HL-60/S4 treated with phorbol 12-myristate 13-acetate at 8.2 ng/mL for 4 days and 3 days (cell line): ENCODE data around the gene ATXN7L1.
"Not testable (repeated sequence)": the region's sequence is repeated elsewhere in the genome, so short reads cannot be mapped to it uniquely, and the experiment has no call there.

Experiments used
- in situ Hi-C: fragments of 300-500 bp; cut with MboI; formaldehyde crosslinking; loops from 2 replicates; pipeline ENCODE4 v1.15.0; 2022; ENCODE audit warnings: low sequenced_read_pairs

The ATXN7L1 gene

GRCh38 chr7:105861224-105861623 lies 15.2 kb downstream of the ATXN7L1 start:
- in situ Hi-C loops = no loop called here

DNA sequence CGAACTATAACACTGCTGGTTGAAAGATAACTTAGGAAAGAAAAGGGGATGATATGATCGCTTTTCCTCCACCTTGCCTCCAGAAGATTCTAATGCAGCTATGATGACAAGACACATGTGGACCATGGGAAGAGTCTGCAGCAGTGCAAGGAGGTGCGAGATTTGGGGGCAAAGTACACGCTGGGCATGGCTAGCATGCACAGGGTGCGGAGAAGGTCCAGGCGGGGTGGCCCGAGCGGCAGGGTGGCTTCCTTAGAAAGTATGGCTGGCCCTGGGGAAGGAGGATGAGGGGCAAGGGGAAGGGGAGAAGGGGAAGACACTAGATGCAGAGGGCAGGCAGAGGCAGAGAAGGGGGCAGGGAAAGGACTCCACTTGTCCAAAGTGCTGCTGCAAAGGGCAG lies 15.6 kb downstream of the ATXN7L1 start:
- in situ Hi-C loops = no loop called here

- in situ Hi-C loops = no loop called here
Observed at GRCh38 chr7:105857009-105857952, 19.1 kb downstream of the ATXN7L1 start.

DNA sequence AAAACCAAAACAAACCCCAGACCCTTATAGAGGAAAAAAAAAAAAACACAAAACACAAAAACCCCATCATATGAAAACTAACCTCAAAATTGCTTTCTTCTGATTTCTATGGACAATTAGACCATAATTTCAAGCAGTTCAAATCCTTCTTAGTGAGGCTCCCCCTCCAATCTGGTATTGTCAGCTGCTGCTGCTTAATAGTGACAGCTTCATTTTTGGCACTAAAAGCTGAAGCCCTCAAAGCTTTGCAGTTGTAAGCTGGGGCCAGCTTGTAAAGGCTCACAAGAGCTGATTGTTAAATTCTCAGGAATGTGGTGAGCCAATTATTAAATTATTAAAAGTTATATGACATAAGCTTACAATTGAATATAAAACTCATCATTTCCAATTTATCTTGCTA lies 21.9 kb downstream of the ATXN7L1 start:
- in situ Hi-C loops = no loop called here

- in situ Hi-C loops = no loop called here
Observed at GRCh38 chr7:105853931-105854419, 22.4 kb downstream of the ATXN7L1 start.

DNA sequence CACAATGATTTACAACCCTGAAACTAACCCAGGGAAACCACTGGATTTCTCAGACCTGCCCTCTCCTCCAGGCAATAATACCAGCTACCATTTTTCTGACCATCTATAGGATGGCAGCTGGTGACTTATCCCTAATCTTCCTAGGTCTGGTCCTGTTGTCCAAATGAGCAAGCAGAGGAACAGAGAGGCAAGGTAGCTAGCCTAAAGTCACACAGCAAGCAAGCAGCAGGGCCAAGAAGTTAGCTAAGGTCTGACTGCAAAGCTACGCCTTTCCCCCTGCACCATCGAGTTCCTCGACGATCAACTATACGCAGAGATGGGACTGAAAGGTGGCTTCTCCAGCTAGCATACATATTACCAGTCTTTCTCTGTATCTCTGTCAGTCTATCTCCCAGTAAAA lies 25.3 kb downstream of the ATXN7L1 start:
- in situ Hi-C loops = no loop called here

DNA sequence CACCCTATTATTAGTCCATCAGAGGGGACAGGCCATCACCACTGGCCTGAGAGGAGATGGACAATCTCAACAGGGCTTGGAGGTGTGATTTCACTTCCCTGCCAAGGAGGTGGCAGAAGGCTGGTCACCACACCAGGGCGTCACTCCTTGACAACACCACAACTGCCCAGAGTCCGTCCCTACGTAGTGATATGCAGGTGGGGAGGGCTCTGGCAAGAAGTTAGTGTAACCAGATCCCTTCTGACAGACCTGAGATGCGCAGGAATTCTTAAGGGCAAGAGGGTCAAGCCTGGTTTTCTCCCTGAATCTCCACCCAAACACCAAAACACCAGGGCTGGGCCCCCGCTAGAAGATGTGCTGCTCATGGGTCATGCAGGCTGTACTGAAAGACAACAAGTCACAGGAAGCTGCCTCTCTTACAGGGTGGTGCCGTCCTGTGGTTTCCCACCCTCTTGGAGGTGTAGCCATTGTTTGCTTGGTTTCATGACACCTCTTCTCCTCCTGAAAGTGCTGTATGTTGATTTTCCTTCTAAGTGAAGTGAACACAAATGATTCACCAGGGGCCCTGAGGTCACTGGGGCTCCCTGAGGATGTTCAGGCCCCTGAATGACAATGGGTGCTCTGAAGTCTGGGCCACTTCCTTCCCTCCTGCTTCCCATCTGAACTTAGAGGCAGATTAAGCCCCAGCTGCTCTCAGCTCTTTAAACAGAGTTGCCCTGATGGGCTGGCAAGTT lies 27.1 kb downstream of the ATXN7L1 start:
- in situ Hi-C loops = no loop called here

- in situ Hi-C loops = no loop called here
Observed at GRCh38 chr7:105846404-105846803, 30.0 kb downstream of the ATXN7L1 start.

- in situ Hi-C loops = not testable (repeated sequence)
Observed at GRCh38 chr7:105844681-105845080, 31.7 kb downstream of the ATXN7L1 start.

DNA sequence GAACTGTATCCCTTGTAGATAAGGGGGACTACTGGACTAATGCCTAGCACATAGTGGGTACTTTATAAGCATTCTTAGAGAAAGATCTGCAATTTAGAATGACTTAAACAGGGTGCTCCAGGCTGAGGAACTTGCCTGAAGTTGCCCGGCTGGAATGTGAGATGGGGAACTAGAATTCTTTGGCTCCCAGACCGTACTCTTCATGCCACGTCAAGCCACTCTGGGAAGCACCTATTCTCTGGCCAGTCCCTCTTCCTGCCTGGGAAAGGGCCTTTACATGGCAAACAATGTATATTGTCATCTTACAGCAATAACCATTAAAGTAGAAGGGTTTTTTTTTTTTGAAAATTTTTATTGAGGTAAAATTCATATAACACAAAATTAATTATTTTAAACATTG lies 34.5 kb downstream of the ATXN7L1 start:
- in situ Hi-C loops = no loop called here

- in situ Hi-C loops = no loop called here
Observed at GRCh38 chr7:105840981-105841749, 35.2 kb downstream of the ATXN7L1 start.

- in situ Hi-C loops = no loop called here
Observed at GRCh38 chr7:105839266-105839665, 37.1 kb downstream of the ATXN7L1 start.

- in situ Hi-C loops = no loop called here
Observed at GRCh38 chr7:105838627-105839231, 37.7 kb downstream of the ATXN7L1 start.

GRCh38 chr7:105837765-105838626 lies 38.4 kb downstream of the ATXN7L1 start:
- in situ Hi-C loops = no loop called here

DNA sequence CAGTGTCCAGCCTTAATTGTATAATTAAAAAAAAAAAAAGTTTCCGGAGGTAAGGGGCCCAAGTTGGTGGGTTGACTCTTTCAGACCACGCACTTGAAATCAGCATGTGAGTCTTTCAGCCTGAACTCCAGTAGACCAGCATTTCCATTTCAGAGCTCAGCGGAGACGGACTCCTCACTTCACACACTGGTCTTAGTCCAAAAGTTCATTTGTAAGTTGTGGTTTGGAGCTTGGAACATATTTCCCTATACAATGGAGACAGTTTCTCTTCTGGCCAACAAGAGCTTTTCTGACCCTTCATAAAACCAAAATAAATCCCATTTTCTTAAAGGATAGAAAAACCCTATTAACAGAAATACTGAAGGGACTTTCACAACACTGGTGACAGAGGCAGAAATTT lies 41.0 kb downstream of the ATXN7L1 start:
- in situ Hi-C loops = no loop called here

GRCh38 chr7:105831824-105832535 lies 44.4 kb downstream of the ATXN7L1 start:
- in situ Hi-C loops = no loop called here

DNA sequence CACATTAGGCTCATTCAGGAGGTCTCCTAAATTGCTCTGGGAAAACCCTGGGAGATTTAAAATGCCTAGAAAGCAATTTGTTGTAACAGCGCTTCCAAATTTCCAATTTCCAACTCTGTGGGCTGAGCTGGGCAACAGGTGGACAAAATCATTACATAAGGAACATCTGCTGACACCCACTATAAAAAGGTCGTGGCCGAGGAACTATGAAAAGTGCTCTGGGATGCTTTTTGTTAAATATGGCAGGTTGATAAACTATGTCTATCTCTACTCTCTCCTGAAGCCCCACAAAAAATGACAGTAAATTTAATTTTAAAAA lies 45.1 kb downstream of the ATXN7L1 start:
- in situ Hi-C loops = no loop called here

DNA sequence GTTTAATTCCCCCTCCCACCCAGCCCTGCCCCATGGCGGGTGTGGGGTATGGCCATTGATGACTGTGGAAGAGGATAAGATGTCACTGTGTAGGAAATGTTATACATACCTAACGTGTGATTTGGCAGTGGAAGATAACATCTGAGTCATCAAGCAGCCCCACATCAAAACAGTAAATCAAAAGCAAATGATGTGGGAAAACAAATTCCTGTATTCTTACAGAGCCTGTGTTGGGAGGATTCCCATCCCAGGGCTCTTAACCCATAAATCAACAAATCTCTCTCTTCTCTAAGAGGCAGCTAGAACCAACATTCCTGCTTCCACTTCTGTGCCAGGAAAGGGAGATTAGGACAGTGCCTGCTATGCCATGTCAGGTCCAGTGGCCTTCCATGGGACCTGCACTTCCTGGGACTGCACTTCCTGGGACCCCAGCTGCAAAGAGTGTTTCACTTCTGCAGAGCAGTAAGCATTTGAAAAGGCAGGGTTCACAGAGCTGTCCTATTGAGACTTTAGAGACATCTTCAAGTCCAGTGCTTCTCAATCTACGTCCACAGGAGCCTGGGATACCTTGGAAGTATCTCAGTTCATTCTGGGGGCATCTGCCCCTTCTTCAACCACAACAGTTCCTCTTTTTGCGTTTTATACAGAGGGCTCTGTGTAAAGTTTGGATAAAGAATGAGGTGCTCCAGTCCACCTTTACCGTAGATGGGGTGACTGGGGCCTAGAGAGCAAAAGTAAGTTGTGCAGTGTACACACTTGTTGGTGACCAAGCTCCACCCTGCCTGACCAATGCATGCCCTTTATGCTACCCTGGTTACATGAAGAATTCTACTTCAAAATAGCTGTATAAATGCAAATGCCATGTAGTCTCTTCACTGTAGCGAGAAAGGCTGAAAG lies 45.7 kb downstream of the ATXN7L1 start:
- in situ Hi-C loops = no loop called here
